GM19395 (cell line): ENCODE measurements around the gene AKAP13.

Experiments
- ATAC-seq: cut with Tn5 transposase; IDR thresholded peaks from one replicate; pipeline ENCODE4 v1.9.1; 2021; ENCODE audit warnings: mild to moderate bottlenecking, moderate library complexity; ENCODE audit not compliant: unreplicated experiment

Gene AKAP13

GRCh38 chr15:85407421-85408269 lies 27.2 kb downstream of the AKAP13 start:
- ATAC-seq, result peak; percentile 43

- peak; percentile 60 for ATAC-seq
Measured at GRCh38 chr15:85408270-85408746, 27.9 kb downstream of the AKAP13 start.

GRCh38 chr15:85412066-85412465 lies 31.7 kb downstream of the AKAP13 start:
- ATAC-seq, result no peak

- ATAC-seq, result peak; percentile 98
Measured at GRCh38 chr15:85412956-85413854, 32.8 kb downstream of the AKAP13 start.

DNA sequence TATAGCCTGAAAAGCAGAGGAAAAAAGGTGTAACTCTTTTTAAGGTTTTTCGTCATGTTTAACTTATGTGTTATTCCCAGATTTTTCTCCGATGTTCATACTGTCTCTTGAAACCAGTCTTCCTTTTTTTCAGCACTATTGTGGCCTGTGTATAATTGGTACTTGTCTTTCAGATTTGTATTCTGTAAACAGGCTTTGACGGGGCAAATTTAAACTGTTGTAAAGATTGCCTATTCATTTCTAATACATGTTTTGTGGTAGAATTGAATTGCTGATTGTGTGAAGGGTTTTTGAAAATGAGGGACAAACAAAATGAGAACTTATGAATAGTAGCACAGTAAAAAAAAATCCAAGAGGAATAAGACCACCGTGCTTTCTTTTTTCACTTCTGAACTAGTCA lies 33.6 kb downstream of the AKAP13 start:
- no peak for ATAC-seq

GRCh38 chr15:85414495-85414894 lies 34.1 kb downstream of the AKAP13 start:
- ATAC-seq, result no peak

DNA sequence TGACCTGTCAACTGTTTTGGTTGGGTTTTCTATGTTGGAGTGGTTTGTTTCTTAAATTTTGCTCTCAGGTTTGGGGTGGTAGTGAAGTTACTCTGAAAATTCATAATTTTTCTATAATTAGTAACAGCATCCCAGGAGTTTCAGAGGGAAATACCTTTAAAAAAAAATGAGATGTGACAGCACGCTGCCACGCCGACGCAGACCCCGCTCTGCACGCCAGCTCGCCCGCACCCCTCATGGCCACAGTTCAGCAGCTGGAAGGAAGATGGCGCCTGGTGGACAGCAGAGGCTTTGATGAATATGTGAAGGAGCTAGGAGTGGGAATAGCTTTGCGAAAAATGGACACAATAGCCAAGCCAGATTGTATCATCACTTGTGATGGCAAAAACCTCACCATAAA lies 34.6 kb downstream of the AKAP13 start:
- ATAC-seq, result no peak

- ATAC-seq, result no peak
Measured at GRCh38 chr15:85415783-85416182, 35.4 kb downstream of the AKAP13 start.

- ATAC-seq, result no peak
Measured at GRCh38 chr15:85417276-85417675, 36.9 kb downstream of the AKAP13 start.

DNA sequence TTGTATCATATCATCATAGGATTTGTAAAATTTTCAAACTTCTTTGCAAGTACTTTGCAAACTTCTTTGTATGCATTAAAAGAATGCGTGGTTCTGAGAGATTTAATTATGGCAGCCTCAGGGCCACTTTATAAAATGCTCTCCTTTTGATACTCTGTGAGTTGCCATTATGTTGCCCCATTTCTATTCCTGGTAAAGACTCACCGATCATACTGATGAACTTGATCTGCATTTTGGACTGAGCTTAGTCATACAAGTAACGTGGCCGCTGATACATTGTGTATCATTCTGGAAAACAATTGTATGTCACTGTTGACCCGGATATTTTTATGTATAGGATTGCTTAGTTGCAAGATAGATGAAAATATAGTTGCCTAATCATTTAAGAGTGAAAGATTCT lies 38.8 kb downstream of the AKAP13 start:
- ATAC-seq, result no peak

DNA sequence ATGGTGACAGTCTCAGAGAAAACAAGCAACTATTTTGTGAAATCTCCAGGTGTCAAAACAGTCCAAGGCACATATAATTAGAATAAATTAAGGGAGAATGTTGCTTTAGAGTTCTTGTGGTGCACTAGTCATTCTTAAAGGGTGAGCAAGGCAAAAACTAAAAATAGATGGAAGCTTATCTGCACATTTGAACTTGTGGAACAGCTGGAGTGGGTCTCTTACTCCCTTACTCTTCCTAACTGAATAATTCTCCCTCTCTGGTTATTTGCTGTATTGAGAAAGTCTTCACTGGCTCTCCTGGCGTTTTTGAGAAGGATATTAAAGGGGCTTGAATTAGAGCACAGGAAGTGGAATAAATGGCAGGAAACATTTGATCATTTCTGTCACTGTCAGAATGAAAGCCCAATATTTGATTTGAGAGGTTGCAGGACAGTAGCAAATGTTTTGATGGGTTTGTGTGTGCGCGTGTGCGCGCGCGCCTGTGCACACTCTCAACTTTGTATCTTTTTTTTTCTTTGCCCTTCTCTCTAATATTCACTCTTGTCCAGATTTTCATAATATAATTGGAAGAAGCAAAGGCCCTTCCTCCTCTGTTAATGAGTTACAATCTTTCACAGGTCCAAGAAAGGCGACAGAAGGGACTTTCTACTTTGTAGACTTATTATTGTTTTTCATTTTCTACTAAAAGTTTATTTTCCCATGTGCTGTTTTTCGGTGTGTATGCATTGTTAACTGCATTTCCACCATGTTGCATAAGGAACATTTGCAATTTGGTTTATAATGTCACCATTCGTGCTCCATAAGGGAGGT lies 40.9 kb downstream of the AKAP13 start:
- no peak for ATAC-seq

- no peak for ATAC-seq
Measured at GRCh38 chr15:85422607-85423006, 42.2 kb downstream of the AKAP13 start.

- ATAC-seq, result no peak
Measured at GRCh38 chr15:85423256-85423655, 42.9 kb downstream of the AKAP13 start.

DNA sequence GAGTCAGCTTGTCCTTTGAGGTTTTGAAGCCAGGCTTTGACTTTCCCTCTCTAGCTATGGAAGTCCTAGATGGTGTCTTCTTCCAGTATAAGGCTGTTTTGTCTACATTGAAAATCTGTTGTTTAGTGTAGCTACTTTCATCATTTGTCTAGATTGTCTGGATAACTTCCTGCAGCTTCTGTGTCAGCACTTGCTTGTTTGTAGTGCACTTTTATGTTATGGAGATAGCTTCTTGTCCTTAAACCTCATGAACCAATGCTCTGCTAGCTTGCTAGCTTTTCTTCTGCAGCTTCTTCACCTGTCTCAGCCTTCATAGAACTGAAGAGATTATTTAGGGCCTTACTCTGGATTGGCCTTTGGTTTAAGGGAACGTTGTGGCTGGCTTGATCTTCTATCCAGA lies 43.8 kb downstream of the AKAP13 start:
- no peak for ATAC-seq

DNA sequence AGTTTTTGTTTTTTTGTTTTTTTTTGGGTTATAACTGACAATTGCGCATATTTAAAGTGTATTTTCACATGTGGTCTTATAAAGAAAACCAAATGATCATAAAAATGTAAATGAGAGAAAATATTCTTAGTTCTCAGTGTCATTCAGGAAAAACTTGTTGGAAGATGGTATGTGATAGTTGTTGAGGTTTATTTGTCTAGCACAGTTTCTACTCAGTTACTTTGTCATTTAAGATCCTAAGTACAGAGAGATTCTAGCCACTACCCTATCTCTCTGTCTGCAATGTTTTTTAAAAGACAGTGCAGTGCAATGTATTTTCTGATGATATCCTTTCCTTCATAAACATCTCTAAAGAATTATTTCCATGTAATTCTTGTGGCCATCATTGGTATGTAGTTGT lies 46.1 kb downstream of the AKAP13 start:
- no peak for ATAC-seq

- ATAC-seq, result no peak
Measured at GRCh38 chr15:85427286-85428028, 47.1 kb downstream of the AKAP13 start.

- ATAC-seq, result no peak
Measured at GRCh38 chr15:85429522-85429921, 49.1 kb downstream of the AKAP13 start.

GRCh38 chr15:85430406-85431204 lies 50.2 kb downstream of the AKAP13 start:
- ATAC-seq, result peak; percentile 100

GRCh38 chr15:85439996-85440395 lies 59.6 kb downstream of the AKAP13 start:
- ATAC-seq, result no peak
